Central memory CD8-positive, alpha-beta T cell (primary cell): ENCODE data around the gene LZTS2.
A peak's percentile ranks its signal among the peaks of the same experiment; 100 is the strongest.

Source experiments
- ATAC-seq: fragments of 150-1000 bp; cut with Tn5 transposase; replicated peaks from 2 replicates; pipeline ENCODE4 v1.10.0; 2022; ENCODE audit warnings: mild to moderate bottlenecking, moderate FRiP score, moderate number of reproducible peaks; ENCODE audit not compliant: poor library complexity, severe bottlenecking; ENCODE audit errors: extremely low read depth
- DNase-seq, 2 donors: peaks; one replicate each; pipeline ENCODE4 v3.0.0; 2021; ENCODE audit warnings: low spot score in 2 of 2
- H3K27ac Mint-ChIP-seq: one replicate; pipeline ENCODE4 v1.8.0; 2022; ENCODE audit warnings: low read depth, mild to moderate bottlenecking, moderate library complexity, mixed read lengths
- H3K27me3 Mint-ChIP-seq: one replicate; pipeline ENCODE4 v1.8.0; 2022; ENCODE audit warnings: mixed read lengths
- H3K36me3 Mint-ChIP-seq: one replicate; pipeline ENCODE4 v1.8.0; 2022; ENCODE audit warnings: mild to moderate bottlenecking, moderate library complexity, mixed read lengths; ENCODE audit not compliant: insufficient read depth
- H3K4me1 Mint-ChIP-seq: one replicate; pipeline ENCODE4 v1.8.0; 2022; ENCODE audit warnings: mixed read lengths
- H3K4me3 Mint-ChIP-seq: one replicate; pipeline ENCODE4 v1.8.0; 2022; ENCODE audit warnings: mild to moderate bottlenecking, moderate library complexity, mixed read lengths
- H3K9me3 Mint-ChIP-seq: one replicate; pipeline ENCODE4 v1.8.0; 2022; ENCODE audit warnings: mixed read lengths

Gene LZTS2

DNA sequence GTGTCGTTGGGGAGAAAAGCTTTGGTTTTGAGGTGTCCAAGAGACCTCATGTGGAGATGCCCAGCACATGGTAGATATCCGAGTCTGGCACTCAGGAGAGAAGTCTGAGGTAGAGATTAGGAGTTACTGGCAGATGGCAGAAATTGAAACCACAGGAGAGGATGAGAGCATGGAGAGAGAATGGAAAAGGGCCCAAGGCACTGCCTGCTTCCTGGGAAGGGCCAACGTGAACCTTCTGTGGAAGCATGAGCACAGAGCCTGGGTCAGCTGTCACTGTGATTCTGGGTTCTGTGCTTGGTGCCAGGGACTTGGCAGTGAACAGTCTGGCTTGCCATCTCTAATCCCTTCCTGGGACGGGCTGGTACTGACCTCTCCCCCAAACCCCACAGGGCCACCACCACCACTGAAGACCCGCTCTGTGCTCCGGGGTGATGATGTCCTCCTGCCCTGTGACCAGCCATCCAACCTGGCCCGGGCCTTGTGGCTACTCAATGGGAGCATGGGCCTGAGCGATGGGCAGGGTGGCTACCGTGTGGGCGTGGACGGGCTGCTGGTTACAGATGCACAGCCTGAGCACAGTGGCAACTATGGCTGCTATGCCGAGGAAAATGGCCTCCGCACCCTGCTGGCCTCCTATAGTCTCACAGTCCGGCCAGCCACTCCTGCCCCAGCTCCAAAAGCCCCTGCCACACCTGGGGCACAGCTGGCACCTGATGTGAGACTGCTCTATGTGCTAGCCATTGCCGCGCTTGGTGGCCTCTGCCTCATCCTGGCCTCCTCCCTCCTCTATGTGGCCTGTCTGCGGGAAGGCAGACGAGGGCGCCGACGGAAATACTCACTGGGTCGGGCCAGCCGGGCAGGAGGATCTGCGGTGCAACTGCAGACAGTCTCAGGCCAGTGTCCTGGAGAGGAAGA is 16.4 kb upstream of the LZTS2 start:
- peaks cover 40% of the 10 kb centered on the region for H3K4me1 Mint-ChIP-seq
- H3K36me3 Mint-ChIP-seq, result peaks cover 20% of the 10 kb centered on the region
- no peaks in the 10 kb centered on the region for H3K9me3 Mint-ChIP-seq
- no peaks in the 10 kb centered on the region for H3K27me3 Mint-ChIP-seq
- ATAC-seq (no peak), DNase-seq (no peak)
- H3K4me3 Mint-ChIP-seq, result no peak overlapping the region
- no peak overlapping the region for H3K27ac Mint-ChIP-seq

DNA sequence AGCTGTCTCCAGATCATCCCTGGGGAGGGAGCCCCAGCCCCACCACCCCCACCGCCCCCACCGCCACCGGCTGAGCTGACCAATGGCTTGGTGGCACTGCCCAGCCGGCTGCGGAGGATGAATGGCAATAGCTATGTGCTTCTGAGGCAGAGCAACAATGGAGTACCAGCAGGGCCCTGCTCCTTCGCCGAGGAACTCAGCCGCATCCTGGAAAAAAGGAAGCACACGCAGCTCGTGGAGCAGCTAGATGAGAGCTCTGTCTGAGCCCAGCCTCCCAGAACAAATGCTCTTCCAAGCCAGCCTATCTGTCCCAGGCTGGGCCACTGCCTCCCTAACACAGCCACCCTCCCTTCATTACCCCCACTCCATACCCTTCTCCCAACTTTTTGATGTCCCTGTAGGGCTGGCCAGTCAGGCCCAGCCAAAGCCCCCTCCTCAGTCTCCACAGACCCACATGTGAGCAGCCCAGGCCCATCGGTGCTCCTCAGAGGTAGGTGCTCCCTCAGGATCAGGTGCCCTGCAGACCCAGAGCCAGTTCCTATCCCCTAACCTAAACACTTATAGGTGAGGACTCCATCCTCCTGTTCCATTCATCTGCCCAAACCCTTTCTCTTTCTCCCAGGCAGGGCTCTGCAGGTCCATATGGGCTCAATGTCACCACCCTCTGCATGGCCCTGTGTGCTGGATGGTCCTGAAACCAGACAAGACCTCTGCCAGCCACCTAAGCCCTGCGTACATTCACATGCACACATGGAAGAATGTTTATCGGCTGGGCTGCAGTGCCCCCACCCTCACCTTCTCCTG is 15.5 kb upstream of the LZTS2 start:
- no peak for ATAC-seq
- Mint-ChIP-seq H3K4me3 (no peak overlapping the region), H3K9me3 (no peaks in the 10 kb centered on the region), H3K36me3 (peaks cover 18% of the 10 kb centered on the region), H3K27ac (peak overlapping the region; percentile 69), H3K4me1 (peaks cover 40% of the 10 kb centered on the region), H3K27me3 (no peaks in the 10 kb centered on the region)
- DNase-seq, result no peak

DNA sequence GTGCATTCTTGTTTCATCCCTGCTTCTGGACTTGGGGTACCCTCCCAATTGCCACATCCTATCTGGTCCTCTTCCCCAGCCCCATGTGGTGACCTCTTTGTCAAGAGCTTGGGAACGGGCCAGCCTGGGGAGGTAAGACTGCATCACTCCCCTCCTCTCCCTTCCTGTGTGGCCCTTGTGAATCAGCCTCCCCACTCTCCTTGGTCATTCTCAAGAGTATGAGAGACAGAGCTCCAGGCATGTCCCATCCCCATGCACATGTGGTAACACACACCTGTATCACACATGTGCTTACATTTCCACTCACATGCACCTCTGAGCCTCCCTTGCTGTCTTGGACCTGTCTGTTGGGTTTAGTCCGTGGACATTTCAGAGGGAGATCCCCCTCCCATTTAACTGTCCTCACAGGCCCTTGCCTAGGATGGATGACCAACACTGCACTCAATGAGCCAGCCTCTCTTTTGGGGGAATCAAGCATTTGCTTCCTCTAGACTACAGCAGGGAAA is 14.9 kb upstream of the LZTS2 start:
- DNase-seq, result no peak
- Mint-ChIP-seq H3K27me3 (no peaks in the 10 kb centered on the region), H3K36me3 (peaks cover 18% of the 10 kb centered on the region), H3K4me1 (peaks cover 40% of the 10 kb centered on the region), H3K27ac (peak overlapping the region; percentile 69), H3K4me3 (no peak overlapping the region), H3K9me3 (no peaks in the 10 kb centered on the region)
- ATAC-seq, result no peak

DNA sequence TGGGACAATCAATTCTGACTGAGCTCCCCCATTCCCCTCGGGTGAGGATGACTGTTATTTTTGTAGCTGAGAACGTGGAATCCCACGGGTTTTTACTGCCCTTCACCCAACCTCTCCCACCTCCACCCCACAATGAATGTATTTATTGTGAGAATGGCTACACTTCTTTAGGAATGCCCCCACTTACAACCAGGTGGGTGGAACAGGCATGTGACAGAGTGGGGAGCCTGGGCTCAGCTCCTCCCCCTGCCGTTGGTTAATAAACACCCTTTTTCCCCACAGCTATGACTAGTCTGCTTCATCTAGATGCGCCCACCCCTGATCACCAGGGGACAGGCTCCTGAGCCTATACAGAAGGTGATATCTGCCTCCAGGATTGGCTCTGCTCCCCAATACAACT is 14.3 kb upstream of the LZTS2 start:
- peaks cover 41% of the 10 kb centered on the region for H3K4me1 Mint-ChIP-seq
- no peak overlapping the region for H3K27ac Mint-ChIP-seq
- peak overlapping the region; percentile 93 for H3K4me3 Mint-ChIP-seq
- no peaks in the 10 kb centered on the region for H3K27me3 Mint-ChIP-seq
- ATAC-seq, result no peak
- no peaks in the 10 kb centered on the region for H3K9me3 Mint-ChIP-seq
- DNase-seq, result no peak
- peaks cover 18% of the 10 kb centered on the region for H3K36me3 Mint-ChIP-seq

DNA sequence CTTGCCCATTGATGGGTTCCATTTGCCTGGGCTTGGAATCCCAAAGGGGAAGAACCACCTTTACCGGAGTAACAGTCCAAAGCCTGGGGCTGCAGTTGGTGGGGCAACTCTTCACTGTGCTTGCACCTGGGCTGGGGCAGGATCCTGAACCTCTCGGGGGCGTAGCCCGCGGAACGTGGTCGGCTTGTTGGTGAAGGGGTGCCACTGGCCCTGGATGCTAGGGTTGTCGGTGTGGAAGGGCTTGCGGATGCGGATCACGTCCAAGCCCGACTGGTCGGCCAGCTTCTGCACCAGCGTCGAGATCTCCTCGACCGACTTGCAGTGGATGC is 13.0 kb upstream of the LZTS2 start:
- Mint-ChIP-seq H3K9me3 (no peaks in the 10 kb centered on the region), H3K4me3 (peak overlapping the region; percentile 93), H3K4me1 (peaks cover 45% of the 10 kb centered on the region), H3K36me3 (peaks cover 19% of the 10 kb centered on the region), H3K27ac (no peak overlapping the region), H3K27me3 (no peaks in the 10 kb centered on the region)
- ATAC-seq (no peak), DNase-seq (no peak)

DNA sequence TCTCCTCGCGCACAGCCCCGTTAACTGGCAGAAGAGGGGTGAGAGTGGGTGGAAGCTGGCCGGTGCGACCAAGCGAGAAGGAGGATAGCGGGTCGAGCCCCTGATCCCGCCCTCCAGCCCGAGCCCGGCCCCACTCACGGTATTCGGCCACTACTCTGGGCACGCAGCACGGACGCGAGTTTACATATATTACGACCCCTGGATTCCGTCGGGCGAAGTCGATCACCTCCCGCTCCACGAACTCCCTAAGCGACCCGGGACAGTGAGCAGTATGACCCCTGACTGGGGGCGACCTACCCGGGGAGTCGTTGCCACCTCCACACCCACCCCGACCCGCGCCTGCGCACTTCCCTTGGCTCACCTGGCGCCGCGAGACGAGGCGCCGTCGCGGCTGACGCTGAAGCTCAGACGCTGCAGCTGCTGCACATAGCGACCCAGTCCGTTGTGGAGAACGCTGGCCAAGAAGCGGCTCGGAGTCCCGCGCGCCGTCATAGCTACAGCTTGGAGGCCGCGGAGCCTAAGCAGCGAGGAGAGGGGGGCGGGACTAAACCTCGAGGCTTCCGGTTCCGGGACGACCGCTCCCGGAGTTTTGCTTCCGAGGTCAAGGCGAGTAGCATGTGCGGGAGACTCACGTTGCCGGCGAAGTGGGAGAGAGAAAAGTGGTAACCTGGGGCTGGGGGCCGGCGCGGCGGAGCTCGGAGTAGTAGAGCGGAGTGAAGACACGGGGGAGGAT is 12.5 kb upstream of the LZTS2 start, which contains the start of the genes MRPL43 and TWNK:
Gene MRPL43 (minus strand): TSS at position 546 of the 733 bp plus-strand sequence. CDS start 54 bp downstream, at position 492.
Gene TWNK (plus strand): TSS at position 592 of the 733 bp plus-strand sequence. CDS start 668 bp downstream, outside the sequence.
- Mint-ChIP-seq H3K27ac (peak within 1 kb of the TSS; percentile 87), H3K27me3 (no peaks in the 10 kb centered on the region), H3K9me3 (no peaks in the 10 kb centered on the region), H3K36me3 (peaks cover 19% of the 10 kb centered on the region), H3K4me3 (peak within 1 kb of the TSS; percentile 93), H3K4me1 (peaks cover 42% of the 10 kb centered on the region)
- DNase-seq (peak; percentile 73 to 74), ATAC-seq (peak; percentile 95)

DNA sequence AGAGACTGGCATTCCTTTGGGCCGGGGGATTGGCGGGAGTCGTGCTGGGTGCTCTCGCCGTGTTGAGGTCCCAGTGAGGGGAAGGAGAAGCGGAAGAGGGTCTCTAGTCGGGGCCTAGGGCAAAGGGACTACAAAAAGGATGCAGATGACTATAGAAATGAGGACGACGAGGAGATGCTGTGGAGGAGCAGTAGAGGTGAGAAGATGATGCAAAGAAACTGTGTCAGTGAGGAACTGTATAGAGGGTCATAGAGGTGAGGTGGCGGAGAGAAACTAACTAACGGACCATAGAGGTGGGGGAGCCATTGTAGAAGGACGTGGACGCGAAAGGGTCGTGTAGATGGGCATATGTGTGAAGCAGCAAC is 11.9 kb upstream of the LZTS2 start:
- Mint-ChIP-seq H3K27me3 (no peaks in the 10 kb centered on the region), H3K4me3 (peak overlapping the region; percentile 93), H3K4me1 (peaks cover 40% of the 10 kb centered on the region), H3K27ac (peak overlapping the region; percentile 87), H3K9me3 (no peaks in the 10 kb centered on the region), H3K36me3 (peaks cover 14% of the 10 kb centered on the region)
- ATAC-seq, result no peak
- DNase-seq, result no peak

DNA sequence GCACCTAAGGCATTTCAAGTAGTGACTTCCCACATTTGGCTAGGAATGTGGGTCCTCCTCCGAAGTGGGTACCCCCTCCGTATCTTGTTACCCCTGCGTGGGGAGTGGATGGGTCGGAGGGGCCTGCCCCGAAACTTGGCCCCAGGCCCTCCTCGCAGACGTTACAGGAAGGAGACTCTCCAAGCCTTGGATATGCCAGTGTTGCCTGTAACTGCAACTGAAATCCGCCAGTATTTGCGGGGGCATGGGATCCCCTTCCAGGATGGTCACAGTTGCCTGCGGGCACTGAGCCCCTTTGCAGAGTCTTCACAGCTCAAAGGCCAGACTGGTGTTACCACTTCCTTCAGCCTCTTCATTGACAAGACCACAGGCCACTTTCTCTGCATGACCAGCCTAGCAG is 11.4 kb upstream of the LZTS2 start:
- peak overlapping the region; percentile 93 for H3K4me3 Mint-ChIP-seq
- H3K36me3 Mint-ChIP-seq, result peaks cover 17% of the 10 kb centered on the region
- peak overlapping the region; percentile 87 for H3K27ac Mint-ChIP-seq
- no peaks in the 10 kb centered on the region for H3K9me3 Mint-ChIP-seq
- no peak for DNase-seq
- H3K4me1 Mint-ChIP-seq, result peaks cover 40% of the 10 kb centered on the region
- no peaks in the 10 kb centered on the region for H3K27me3 Mint-ChIP-seq
- no peak for ATAC-seq

DNA sequence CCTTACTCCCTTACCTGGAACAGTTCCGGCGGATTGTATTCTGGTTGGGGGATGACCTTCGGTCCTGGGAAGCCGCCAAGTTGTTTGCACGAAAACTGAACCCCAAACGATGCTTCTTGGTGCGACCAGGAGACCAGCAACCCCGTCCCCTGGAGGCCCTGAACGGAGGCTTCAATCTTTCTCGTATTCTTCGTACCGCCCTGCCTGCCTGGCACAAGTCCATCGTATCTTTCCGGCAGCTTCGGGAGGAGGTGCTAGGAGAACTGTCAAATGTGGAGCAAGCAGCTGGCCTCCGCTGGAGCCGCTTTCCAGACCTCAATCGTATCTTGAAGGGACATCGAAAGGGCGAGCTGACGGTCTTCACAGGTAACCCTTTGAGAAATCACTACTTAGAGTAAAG is 10.5 kb upstream of the LZTS2 start:
- no peaks in the 10 kb centered on the region for H3K9me3 Mint-ChIP-seq
- no peak for DNase-seq
- peaks cover 20% of the 10 kb centered on the region for H3K36me3 Mint-ChIP-seq
- no peak overlapping the region for H3K4me3 Mint-ChIP-seq
- no peak for ATAC-seq
- peaks cover 40% of the 10 kb centered on the region for H3K4me1 Mint-ChIP-seq
- H3K27me3 Mint-ChIP-seq, result no peaks in the 10 kb centered on the region
- H3K27ac Mint-ChIP-seq, result no peak overlapping the region

DNA sequence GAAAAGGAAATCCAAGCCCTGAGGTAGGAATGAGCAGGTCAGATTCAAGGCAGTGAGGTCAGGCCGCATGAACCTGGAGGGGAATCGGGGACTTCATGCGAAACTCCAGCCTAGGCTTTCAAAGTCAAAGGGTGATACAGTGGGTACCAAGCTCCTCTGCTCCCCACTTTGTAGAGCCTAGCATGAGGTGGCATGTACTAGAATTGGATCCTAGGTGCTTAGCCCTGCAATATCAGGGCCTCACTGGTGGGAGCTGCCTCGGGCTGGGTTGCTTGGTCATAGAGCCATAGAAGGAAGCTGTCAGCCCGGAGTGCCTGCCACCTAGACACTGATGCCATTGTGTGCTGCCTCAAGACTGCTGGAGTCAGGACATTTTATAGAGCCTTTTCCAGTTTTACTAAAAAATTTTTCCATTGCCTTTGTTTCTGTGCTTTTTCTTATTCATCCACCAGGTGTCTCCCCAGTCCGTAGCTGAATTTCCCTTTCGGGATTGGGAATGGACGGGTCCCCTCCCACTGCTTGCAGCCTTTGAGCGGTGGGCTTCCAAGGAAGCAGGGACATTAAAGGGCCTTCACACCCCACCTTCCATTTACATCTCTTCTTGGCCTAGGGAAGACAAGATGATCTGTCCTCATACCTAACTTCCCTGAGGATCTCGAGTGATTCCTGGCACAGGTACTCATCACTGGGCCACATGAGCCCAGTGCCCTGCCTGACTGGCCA is 5.5 kb upstream of the LZTS2 start:
- Mint-ChIP-seq H3K27me3 (no peaks in the 10 kb centered on the region), H3K9me3 (no peaks in the 10 kb centered on the region), H3K4me1 (peaks cover 24% of the 10 kb centered on the region), H3K4me3 (no peak overlapping the region), H3K27ac (no peak overlapping the region), H3K36me3 (peaks cover 17% of the 10 kb centered on the region)
- no peak for DNase-seq
- no peak for ATAC-seq

DNA sequence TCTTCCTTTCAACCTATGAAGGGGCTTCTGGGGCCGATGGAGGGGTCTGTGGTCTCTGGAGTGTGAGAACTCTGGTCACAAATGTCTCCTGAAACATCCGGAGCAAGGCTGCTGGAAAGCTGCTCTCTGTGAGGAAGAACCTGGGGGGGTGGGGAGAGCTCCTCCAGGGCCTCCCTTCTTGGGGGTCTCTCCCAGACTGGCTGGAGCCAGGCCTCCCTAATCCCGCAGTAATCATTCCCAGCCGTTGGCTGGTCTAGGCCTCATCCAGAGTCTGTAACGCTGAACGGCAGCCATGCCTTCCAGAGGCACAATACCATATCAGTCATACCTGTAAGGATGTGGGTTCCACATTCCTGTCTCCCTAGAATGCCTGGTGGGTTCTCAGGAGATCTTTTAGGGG is 4.4 kb upstream of the LZTS2 start:
- Mint-ChIP-seq H3K9me3 (no peaks in the 10 kb centered on the region), H3K4me1 (peaks cover 24% of the 10 kb centered on the region), H3K27me3 (no peaks in the 10 kb centered on the region), H3K36me3 (peaks cover 19% of the 10 kb centered on the region), H3K27ac (no peak overlapping the region), H3K4me3 (peak overlapping the region; percentile 82)
- ATAC-seq (no peak), DNase-seq (no peak)
